DOHH2 (cell line): ENCODE measurements around the gene ATP8B3.
"Not testable (repeated sequence)": the region's sequence is repeated elsewhere in the genome, so short reads cannot be mapped to it uniquely, and the experiment has no call there.

Source experiments
- EZH2phosphoT487 ChIP-seq: fragments of 200-600 bp; sonication (generic); IDR thresholded peaks from 2 replicates; pipeline ENCODE4 v1.6.1; 2017; ENCODE audit warnings: borderline replicate concordance, mild to moderate bottlenecking, antibody characterized with exemption, low read length, moderate library complexity, mixed read lengths
- TF ChIP-seq, protein P1 (sequence below): fragments of 200-600 bp; sonication (generic); IDR thresholded peaks from one replicate; pipeline ENCODE4 v1.5.1; 2014; ENCODE audit warnings: antibody characterized with exemption, mild to moderate bottlenecking, low read depth, low read length; ENCODE audit not compliant: poor library complexity, severe bottlenecking

DNA sequence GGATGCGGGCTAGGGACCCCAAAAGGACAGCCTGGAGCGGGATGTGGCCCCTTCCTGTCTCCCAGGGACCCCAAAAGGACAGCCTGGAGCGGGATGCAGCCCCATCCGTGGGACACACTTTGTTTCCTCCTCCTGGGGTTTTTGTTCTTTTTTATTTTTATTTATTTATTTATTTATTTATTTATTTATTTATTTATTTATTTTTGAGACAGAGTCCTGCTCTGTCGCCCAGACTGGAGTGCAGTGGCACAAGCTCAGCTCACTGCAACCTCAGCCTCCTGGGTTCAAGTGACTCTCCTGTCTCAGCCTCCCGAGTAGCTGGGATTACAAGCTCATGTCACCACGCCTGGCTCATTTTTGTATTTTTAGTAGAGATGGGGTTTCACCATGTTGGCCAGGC, 14.8 kb downstream of the ATP8B3 start:
- TF ChIP-seq, protein P1, sequence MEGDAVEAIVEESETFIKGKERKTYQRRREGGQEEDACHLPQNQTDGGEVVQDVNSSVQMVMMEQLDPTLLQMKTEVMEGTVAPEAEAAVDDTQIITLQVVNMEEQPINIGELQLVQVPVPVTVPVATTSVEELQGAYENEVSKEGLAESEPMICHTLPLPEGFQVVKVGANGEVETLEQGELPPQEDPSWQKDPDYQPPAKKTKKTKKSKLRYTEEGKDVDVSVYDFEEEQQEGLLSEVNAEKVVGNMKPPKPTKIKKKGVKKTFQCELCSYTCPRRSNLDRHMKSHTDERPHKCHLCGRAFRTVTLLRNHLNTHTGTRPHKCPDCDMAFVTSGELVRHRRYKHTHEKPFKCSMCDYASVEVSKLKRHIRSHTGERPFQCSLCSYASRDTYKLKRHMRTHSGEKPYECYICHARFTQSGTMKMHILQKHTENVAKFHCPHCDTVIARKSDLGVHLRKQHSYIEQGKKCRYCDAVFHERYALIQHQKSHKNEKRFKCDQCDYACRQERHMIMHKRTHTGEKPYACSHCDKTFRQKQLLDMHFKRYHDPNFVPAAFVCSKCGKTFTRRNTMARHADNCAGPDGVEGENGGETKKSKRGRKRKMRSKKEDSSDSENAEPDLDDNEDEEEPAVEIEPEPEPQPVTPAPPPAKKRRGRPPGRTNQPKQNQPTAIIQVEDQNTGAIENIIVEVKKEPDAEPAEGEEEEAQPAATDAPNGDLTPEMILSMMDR, result not testable (repeated sequence)
- not testable (repeated sequence) for TF ChIP-seq EZH2phosphoT487
